ENCODE measurements around the gene NTRK3.

Gene NTRK3

DNA sequence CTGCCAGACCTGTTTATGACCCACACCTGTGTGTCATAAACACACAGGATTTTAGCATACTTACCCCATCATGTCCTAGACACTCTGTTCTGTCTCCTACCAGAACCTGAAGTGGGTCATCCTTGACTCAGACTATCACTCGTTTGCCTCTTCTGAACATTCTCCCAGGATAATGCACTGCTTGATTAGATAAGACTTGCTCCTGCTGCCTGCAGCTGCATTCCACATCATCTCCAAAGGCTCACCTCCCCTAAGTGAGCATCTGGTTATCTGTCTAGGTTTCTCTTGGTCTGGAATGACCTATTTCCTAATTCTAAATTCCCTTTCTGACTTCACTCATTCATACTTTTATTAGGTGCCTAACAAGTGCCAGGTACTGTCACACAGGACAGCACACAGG is 332.1 kb downstream of the NTRK3 start:
- TF ChIP-seq, protein P1, sequence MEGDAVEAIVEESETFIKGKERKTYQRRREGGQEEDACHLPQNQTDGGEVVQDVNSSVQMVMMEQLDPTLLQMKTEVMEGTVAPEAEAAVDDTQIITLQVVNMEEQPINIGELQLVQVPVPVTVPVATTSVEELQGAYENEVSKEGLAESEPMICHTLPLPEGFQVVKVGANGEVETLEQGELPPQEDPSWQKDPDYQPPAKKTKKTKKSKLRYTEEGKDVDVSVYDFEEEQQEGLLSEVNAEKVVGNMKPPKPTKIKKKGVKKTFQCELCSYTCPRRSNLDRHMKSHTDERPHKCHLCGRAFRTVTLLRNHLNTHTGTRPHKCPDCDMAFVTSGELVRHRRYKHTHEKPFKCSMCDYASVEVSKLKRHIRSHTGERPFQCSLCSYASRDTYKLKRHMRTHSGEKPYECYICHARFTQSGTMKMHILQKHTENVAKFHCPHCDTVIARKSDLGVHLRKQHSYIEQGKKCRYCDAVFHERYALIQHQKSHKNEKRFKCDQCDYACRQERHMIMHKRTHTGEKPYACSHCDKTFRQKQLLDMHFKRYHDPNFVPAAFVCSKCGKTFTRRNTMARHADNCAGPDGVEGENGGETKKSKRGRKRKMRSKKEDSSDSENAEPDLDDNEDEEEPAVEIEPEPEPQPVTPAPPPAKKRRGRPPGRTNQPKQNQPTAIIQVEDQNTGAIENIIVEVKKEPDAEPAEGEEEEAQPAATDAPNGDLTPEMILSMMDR (IDR thresholded peaks at IDR 0.05; ENCODE audit: low read depth, low read length) = no peak
- no peak for DNase-seq (ENCODE audit: extremely low read depth, low read depth)

- DNase-seq (ENCODE audit: extremely low read depth, low read depth) = no peak
- TF ChIP-seq, protein P1 (IDR thresholded peaks at IDR 0.05; ENCODE audit: low read depth, low read length) = no peak
Observed at GRCh38 chr15:87919064-87919463, 337.5 kb downstream of the NTRK3 start.

DNA sequence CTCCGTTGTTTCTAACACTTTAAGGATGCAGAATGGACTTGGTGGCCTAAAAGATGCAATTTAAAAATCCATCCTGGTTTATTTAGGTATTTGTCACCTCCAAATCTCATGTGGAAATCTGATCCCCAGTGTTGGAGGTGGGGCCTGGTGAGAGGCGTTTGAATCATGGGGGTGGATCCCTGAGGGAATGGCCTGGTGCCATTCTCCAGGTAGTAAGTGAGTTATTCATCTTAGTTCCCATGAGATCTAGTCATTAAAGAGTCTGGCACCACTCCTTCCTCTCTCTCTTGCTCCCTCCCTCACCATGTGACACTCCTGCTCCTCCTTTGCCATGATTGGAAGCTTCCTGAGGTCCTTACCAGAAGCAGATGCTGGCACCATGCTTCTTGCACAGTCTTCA is 339.1 kb downstream of the NTRK3 start:
- DNase-seq (ENCODE audit: extremely low read depth, low read depth) = no peak

DNA sequence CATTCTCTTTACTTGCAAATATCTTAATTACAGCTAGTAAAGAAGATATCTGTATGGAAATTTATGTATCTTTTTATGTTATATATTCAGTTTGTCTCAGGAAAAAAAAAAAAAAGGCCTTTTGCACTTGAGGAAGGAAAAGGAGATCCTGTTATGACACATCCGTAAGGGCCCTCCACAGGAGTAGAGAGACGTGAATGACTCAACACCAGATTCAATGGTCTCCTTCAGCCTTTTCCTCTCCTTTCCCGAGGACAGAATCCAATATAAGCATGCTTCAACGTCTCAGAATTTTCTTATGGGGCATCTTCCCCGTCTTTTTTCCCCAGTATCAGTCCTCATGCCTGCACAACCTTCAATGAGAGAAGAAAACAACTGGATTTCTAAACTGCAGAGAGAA is 340.3 kb downstream of the NTRK3 start:
- DNase-seq (ENCODE audit: extremely low read depth, low read depth) = no peak

More for the DNA sequence above, 339.1 kb downstream of the NTRK3 start:
- TF ChIP-seq, protein P1 (IDR thresholded peaks at IDR 0.05; ENCODE audit: low read depth, low read length) = no peak

DNA sequence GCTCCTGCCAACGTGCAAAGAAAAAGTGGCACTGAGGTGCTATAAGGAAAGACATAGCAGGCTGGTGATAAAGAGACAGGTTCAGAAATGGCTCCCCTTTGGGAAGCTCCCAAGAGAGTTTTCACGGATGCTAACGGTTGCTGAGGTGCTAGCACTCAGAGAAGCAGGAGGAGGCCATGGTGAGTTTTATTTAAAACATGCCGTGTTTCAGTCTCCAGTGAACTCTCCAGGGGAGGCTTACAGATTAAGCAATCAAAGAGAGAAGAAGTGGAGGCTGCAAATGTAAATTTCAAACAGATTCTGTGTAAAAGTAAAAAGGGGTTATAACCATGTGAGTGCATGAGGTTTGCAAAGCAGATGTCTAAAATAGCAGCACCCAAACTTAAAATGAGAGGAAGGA is 346.2 kb downstream of the NTRK3 start:
- TF ChIP-seq, protein P1 (IDR thresholded peaks at IDR 0.05; ENCODE audit: low read depth, low read length) = no peak
- DNase-seq (ENCODE audit: extremely low read depth, low read depth) = no peak

More for the DNA sequence above, 340.3 kb downstream of the NTRK3 start:
- TF ChIP-seq, protein P1 (IDR thresholded peaks at IDR 0.05; ENCODE audit: low read depth, low read length) = no peak

DNA sequence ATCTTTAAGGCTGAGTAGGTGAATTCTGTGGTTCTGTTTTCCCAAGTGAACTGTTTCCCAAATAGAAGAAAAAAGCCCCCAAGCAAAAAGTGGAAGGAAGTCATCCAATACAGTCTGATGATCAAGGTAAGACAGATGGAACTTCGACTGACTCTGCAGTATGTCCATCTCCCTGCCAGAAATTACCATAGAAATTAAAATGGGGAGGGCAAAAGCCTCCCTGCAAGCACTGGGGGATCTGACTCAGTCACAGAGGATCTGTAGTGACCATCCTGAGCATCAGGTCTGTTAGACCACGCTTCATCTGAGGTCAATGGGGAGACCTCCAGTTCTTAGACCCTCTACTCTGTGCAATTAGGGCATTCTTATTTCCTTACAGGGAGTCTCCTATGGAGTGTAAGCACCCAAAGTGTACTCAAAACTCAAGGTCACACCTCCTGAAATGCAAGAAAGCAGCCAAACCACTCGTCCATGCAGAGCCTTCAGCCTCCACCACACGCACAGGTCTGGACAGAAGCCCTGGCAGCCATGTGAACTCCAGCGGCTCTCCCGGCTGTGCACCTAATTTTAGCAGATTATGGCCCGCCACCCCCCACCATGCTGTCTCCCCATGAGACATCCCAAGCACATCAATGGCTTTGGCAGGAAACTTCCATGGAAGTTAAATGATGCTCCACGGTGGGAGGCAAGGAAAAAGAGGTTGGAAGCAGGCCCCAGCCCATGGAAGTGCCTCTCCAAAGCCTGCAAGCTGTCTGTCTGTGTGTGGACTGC is 348.7 kb downstream of the NTRK3 start:
- DNase-seq (ENCODE audit: extremely low read depth, low read depth) = no peak
- TF ChIP-seq, protein P1 (IDR thresholded peaks at IDR 0.05; ENCODE audit: low read depth, low read length) = no peak

DNA sequence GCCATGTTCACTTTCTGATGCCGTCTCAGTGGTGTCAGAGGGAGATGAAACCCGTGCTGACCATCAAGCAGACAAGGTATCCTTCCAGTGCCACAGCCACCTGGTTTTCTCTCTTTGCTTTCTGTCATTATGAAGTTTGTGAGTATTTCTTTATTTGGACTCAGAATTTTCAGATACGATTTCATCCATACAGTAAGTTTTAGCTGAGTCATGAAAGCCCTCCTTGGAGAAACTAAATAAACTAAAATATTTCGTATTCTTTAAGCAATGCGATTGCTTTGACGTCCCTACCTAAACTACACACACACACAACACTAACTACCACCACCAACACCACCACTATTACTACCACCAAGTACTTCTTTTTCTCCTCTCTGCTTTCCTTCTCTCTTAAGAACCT is 350.1 kb downstream of the NTRK3 start:
- TF ChIP-seq, protein P1 (IDR thresholded peaks at IDR 0.05; ENCODE audit: low read depth, low read length) = no peak
- no peak for DNase-seq (ENCODE audit: extremely low read depth, low read depth)

Measured in AG09319 (cell line).